Lower leg skin (tissue), 4 donors: ENCODE results near the gene COL4A6. TPM values are rescaled to one million over a fixed set of nuclear protein-coding genes. Genes with fewer than 3 reads are reported as not detected.

ENCODE experiments used
- DNase-seq, 2 donors: peaks; one replicate each; pipeline ENCODE4 v3.0.0-alpha.2; 2019; ENCODE audit warnings: low spot score in 2 of 2
- H3K4me3 ChIP-seq: fragments of 200-600 bp; sonication (generic); 2 replicates; pipeline ENCODE4 v1.5.1; 2017; ENCODE audit warnings: mild to moderate bottlenecking, low read depth; ENCODE audit not compliant: poor library complexity, severe bottlenecking
- POLR2A ChIP-seq, 2 donors: fragments of 450-650 bp; IDR thresholded peaks; one replicate each; pipeline ENCODE4 v1.6.1; 2016 to 2017; ENCODE audit warnings: antibody characterized with exemption in 2 of 2, mild to moderate bottlenecking in 1 of 2, moderate library complexity in 1 of 2
- WGBS, 2 donors: methylation state at CpG; one replicate each; pipeline ENCODE4 v1.1.5; 2018; 5-methylcytosine and 5-hydroxymethylcytosine counted together
- intact Hi-C: fragments of 100-400 bp; cut with DNase I; formaldehyde crosslinking; loops from one replicate; pipeline ENCODE4 v1.15.0; 2023; ENCODE audit warnings: low total_unique reads
- total RNA-seq, 4 donors: library from RNA; depleted of rRNA; stranded (reverse); fragments of >200 nt; gene quantifications; one replicate each; pipeline ENCODE4 v1.1.0, GENCODE V29; 2016
- TF ChIP-seq, protein P1 (sequence below), 3 donors: fragments of 450-650 bp; IDR thresholded peaks; one replicate each; pipeline ENCODE4 v1.5.1; 2016; ENCODE audit warnings: antibody characterized with exemption in 3 of 3, mild to moderate bottlenecking in 3 of 3, moderate library complexity in 2 of 3

COL4A6 gene
- total RNA-seq, 4 donors from 2014 or later, result 9.4 to 15.3 (median 11.6) TPM

DNA sequence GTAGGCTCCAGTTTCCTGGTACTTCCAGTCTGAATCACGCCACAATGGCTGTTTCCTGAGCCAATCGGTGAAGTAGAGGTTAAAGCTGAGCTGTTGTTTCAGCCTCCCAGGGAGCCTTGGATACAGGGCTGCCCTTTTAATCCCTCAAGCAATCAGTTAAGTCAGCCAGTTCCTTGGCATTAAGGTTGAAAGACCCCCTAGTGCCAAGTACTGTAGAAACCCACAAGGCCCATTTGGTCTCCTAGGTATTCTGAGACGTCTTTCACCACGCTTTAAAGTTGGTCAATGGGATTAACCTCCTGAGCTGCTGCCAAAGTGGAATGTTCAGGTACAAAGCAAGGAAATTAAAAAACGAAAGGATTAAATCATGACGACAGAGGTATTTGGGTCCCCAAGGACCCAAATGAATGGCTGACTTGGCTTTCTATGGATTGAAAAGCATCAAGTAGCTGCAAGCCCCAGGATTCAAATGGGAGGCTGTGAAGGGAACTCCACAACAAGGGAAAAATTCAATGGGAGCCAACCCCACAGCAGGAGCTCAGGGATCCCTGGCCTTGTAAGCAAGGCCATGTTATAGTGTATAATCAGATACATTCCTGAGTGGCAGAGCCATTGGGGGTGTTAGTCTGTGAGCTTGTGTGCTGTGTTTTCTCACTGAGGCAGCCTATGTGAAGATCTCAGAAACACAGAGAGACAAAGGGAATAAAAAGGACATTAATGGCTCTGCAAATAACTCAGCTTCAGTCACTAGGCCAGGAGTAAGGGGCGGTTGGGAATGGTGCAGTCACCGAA is 260.7 kb downstream of the COL4A6 start:
- TF ChIP-seq, protein P1, sequence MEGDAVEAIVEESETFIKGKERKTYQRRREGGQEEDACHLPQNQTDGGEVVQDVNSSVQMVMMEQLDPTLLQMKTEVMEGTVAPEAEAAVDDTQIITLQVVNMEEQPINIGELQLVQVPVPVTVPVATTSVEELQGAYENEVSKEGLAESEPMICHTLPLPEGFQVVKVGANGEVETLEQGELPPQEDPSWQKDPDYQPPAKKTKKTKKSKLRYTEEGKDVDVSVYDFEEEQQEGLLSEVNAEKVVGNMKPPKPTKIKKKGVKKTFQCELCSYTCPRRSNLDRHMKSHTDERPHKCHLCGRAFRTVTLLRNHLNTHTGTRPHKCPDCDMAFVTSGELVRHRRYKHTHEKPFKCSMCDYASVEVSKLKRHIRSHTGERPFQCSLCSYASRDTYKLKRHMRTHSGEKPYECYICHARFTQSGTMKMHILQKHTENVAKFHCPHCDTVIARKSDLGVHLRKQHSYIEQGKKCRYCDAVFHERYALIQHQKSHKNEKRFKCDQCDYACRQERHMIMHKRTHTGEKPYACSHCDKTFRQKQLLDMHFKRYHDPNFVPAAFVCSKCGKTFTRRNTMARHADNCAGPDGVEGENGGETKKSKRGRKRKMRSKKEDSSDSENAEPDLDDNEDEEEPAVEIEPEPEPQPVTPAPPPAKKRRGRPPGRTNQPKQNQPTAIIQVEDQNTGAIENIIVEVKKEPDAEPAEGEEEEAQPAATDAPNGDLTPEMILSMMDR (IDR thresholded peaks at IDR 0.05), result no peak
- TF ChIP-seq POLR2A (IDR thresholded peaks at IDR 0.05), result no peak
- DNase-seq, result peak in 1 of 2 donors; percentile 25
- H3K4me3 ChIP-seq, result no peak overlapping the region
- 74 to 88% methylated on average over 8 of the region's 8 CpGs for WGBS, 2 donors
- intact Hi-C loops, result no loop called here

DNA sequence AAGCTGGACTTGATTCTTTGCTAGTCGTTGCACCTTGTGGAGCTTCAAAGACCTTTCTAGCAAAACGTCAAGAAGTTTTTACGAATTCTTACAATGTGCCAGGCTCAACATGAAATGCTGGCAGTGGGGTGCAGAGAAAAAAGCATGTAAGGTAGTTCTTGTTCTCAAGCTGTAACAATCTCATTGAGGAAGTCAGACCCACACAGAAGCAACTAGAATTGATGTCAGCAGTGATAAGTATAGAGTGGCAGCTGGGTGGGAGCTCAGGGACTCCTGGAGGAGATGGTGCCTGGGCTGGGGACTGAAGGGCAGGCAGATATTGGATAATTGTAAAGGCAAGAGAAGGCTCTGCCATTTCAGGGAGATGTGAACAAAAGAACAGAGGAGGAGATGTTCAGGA is 264.3 kb downstream of the COL4A6 start:
- no peak overlapping the region for H3K4me3 ChIP-seq
- 32 to 54% methylated on average over 3 of the region's 3 CpGs for WGBS, 2 donors
- DNase-seq, result peak in 1 of 2 donors; percentile 52
- TF ChIP-seq POLR2A (IDR thresholded peaks at IDR 0.05), result no peak
- TF ChIP-seq, protein P1 (IDR thresholded peaks at IDR 0.05), result no peak
- intact Hi-C loops, result no loop called here

DNA sequence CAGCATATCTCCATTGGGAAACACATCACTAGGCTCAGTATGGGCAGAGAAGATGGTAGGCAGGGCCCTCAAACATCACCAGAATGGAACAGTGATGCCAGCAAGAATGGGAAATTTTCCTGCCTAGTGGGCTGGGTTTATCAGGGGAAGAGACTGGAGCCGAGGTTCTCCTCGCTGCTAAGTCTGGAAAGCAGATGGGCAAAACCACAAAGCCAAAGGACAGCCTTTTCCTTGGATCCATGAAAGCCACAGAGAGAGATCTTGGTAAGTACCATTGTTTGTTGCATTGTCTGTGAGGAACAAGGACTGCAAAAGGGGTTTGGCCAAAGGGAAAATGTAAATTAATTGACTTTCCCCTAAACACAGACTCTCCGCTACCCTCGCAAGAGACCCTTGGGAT is 266.6 kb downstream of the COL4A6 start:
- TF ChIP-seq, protein P1 (IDR thresholded peaks at IDR 0.05), result no peak
- no peak for TF ChIP-seq POLR2A (IDR thresholded peaks at IDR 0.05)
- intact Hi-C loops, result no loop called here
- WGBS, 2 donors, result 89 to 93% methylated on average over 4 of the region's 4 CpGs
- DNase-seq, result no peak
- H3K4me3 ChIP-seq, result no peak overlapping the region

DNA sequence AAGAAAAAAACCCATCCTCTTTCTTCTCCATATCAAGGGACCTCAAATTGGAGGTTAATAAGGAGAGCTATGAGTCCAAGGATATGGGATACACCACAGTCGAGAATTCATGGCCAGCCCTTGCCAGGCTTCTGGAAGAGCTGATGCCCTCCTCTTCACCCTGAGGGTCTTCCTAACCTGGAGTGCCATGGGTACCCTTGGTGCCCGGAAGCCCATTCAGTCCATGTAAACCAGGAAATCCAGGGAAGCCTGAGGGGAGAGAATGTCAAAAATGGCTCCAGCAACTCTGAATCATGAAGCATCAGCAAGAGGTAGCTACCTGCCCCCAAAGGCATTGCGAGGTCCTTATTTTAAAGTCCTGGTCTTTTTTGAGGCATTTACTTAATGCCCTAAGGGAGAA is 268.5 kb downstream of the COL4A6 start:
- intact Hi-C loops, result no loop called here
- H3K4me3 ChIP-seq, result no peak overlapping the region
- 81 to 91% methylated on average over 3 of the region's 3 CpGs for WGBS, 2 donors
- peak in 1 of 2 donors; percentile 58 for DNase-seq
- no peak for TF ChIP-seq POLR2A (IDR thresholded peaks at IDR 0.05)
- TF ChIP-seq, protein P1 (IDR thresholded peaks at IDR 0.05), result no peak

DNA sequence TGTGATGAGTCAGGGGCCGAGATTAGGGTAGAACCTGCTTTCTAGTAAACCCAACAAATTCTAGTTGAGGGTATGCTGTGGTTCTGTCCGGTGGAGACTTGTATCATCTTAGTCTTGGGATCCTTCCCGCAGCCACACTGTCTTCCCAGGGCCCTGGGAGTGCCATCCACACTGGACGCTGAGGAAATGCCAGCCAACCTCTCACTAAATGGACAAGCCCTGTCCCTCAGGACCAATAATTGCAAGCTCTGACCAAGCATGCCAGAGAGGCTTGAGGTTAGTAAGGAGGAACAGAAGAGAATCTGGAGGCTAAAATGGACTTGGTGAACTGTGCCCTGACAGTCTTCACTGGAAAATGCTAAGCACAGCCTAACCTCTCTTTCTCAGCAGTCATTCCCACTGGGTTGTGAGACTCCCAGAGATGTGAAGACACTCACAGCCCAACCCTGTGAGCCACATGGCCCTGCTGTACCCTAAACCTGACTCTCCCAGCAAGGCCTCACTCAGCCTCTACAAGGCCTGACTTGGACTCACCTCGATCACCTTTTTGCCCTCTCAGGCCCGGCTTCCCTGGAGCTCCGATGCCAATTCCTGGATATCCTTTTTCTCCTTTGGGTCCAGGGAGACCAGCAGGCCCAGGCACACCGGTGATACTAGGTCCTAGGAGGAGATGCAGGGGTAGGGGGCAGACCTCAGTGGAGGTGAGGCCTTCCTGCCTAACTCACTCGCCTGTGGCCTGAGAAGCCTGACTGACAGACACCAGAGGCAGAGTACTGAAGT is 269.1 kb downstream of the COL4A6 start:
- H3K4me3 ChIP-seq, result no peak overlapping the region
- WGBS, 2 donors, result 87 to 98% methylated on average over 9 of the region's 9 CpGs
- TF ChIP-seq POLR2A (IDR thresholded peaks at IDR 0.05), result no peak
- TF ChIP-seq, protein P1 (IDR thresholded peaks at IDR 0.05), result no peak
- peak in 1 of 2 donors; percentile 78 for DNase-seq
- intact Hi-C loops, result no loop called here
